NCI-H2196 treated with DMSO at 0.1 percent for 48 hours (cell line): ENCODE measurements around the gene NUP98.

ENCODE experiments used
- DNase-seq: peaks from one replicate; lab custom pipeline; 2025; ENCODE audit not compliant: unreplicated experiment; lab: John Stamatoyannopoulos, UW

The NUP98 gene

GRCh38 chr11:3797329-3798090 lies at the start of gene NUP98:
NUP98 (minus strand) TSS chr11:3797554; CDS start chr11:3782117, 15,437 bp downstream.
- DNase-seq = peak; percentile 99

GRCh38 chr11:3845670-3846069 lies 48.3 kb upstream of the NUP98 start:
- DNase-seq = no peak

- no peak for DNase-seq
Measured at GRCh38 chr11:3845246-3845645, 47.9 kb upstream of the NUP98 start.

DNA sequence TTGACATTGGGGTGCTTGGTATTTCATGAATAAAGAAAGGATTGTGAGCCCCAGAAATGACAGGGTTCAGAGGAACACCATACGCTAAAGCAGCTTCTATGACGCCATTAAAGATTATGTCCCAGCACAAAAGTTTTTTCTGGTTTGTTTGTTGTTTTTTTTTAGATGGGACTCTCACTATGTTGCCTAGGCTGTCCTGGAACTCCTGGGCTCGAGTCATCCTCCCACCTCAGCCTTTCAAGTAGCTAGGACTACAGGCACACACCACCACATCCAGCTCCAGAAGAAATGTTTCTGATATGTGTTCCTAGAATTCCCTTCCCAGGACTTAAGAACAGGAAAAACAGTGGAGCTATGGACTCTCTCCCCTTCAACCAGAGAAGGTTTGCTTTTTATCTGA lies 46.0 kb upstream of the NUP98 start:
- no peak for DNase-seq

DNA sequence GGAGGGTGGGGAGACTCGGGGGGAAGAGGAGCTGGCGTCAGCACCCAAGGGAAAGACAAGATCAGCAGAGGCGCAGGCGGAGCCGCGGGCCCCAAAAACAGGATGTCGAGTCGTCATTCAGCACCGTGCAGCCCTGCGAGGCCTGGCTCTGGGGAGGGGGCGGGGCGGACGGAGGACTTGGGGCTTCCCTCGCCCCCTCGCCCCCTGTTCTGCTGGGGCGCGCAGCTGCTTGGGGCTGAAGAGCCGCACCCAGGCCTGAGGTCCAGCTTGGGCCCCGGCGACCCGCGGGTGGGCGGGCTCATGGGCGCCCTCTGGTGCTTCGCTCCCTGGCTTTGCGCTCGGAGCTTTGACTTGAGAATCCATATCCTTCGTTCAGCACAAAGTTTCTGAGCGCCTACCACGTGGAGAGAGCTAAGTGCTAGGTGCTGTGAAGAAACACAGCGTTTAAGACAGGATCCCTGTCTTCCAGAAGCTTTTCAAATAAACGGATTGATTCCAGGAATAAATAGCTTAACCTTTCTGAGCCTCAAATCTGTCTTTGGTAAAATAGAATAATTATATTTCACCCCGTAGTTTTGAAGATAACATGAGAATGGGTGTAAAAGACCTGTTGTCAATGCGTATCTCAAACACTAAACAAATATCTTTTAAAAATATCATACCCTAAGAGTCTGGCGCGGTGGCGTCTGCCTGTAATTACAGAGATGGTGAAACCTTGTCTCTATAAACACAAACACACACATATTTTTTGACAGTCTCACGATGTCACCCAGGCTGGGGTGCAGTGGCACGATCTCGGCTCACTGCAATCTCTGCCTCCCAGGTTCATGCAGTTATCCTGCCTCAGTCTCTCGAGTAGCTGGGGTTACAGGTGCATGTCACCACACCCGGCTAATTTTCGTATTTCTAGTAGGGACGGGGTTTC lies 44.3 kb upstream of the NUP98 start:
- peak; percentile 65 for DNase-seq

- DNase-seq = peak; percentile 28
Measured at GRCh38 chr11:3840870-3841425, 43.6 kb upstream of the NUP98 start, which contains the start of gene RHOG. RHOG (minus strand) TSS chr11:3840959; CDS start chr11:3828138, 12,821 bp downstream.

DNA sequence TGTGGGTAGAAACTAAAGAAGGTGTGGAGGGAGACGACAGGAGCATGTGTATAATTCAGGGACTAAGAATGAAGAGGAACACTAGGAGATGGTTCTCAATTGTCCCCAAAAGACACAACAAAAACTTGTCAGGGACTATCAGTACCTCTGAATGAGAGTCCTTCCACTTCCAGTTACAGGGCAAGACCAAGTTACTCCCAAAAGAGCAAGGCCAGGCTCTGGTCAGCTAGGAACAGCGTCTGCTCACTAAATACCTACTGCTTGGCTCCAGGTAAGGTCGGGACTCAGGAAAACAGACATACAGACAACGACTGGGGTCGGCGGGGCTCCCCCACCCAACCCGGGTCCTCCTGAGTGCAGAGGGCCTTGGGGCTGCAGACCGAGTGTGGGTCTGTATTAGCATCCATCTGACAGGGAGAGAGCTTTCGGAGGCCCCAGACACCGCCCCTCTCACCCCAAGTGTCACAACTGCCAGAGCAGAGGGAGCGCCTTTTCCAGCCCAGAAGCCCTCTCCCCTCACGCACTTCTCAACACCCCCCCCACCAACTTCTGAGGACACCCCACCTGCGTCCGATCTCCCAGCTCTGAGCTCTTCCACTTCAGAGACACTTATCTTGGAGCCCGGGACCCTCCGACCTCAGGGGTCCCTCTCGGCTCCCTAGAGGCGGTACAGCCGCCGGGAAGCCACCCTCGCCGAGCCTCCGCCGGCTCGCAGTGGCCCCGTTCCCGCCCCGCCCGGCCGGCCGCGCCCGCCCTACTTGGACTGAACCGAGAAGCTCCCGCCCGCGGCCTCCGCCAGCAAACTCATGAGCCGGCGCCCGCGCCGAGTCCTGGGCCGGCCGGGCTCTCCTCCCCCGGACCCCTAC lies 42.9 kb upstream of the NUP98 start:
- DNase-seq = no peak

GRCh38 chr11:3838504-3838903 lies 41.1 kb upstream of the NUP98 start:
- no peak for DNase-seq

DNA sequence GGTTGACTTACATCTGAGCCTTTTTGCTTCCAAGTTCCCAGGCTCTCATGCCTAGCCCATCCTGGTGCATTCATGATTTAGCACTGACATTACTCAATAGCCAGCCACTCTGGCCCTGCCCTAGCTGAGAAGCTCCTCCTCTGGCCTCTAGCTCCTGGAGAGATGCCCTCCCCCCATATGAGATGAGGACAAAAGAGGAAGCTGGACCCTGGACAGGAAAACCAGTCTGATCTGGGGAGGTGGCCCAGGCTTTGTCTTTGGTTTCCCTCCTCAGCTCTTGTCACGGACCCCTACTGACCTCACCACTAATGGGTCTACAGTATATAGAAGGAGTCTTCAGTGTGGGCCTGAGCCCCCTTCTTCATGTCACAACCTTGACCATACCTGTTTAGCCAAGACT lies 40.4 kb upstream of the NUP98 start:
- DNase-seq = no peak

DNA sequence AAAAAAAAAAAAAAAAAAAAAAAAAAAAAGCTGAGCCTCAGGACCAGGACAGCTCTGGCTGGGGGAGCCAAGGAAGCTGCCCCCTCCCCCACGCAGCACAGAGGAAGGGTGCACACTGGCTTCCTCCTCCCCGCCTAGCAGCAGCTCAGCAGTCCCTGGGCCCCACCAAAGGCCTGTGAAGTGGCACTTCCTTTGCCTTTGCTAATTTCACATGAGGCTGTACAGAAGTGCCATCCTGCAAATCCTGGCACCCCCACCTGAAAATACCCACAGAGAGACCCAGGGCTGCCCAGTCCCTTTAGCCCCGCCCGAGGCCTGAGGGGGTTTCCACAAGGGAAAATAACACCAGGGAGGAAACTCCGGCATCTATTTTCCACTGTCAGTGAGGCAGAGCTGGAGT lies 39.5 kb upstream of the NUP98 start:
- DNase-seq = no peak

- no peak for DNase-seq
Measured at GRCh38 chr11:3835751-3836150, 38.4 kb upstream of the NUP98 start.

GRCh38 chr11:3834664-3835461 lies 37.5 kb upstream of the NUP98 start:
- no peak for DNase-seq

GRCh38 chr11:3834349-3834663 lies 37.0 kb upstream of the NUP98 start:
- DNase-seq = no peak

- DNase-seq = no peak
Measured at GRCh38 chr11:3833449-3833848, 36.1 kb upstream of the NUP98 start.

GRCh38 chr11:3832816-3833215 lies 35.5 kb upstream of the NUP98 start:
- no peak for DNase-seq

- no peak for DNase-seq
Measured at GRCh38 chr11:3831378-3832239, 34.3 kb upstream of the NUP98 start.

DNA sequence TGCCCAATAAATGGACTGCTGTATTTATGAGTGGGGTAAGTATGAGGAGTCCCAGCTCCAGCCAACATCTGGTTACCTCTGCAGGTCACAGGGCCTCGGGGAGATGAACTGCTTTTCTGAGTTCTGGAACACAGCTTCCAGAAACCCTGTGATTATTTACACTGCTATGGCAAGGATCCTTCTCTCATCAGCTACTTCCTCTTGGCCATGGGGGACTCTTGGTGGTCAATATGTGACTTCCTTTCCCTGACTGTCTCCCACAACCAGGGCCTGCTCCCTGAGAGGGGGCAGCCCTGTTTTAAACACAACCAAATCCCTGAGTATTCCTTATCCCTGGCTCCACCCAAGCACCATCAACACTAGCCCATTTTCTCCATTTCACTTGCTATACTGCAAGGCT lies 33.4 kb upstream of the NUP98 start:
- DNase-seq = no peak

DNA sequence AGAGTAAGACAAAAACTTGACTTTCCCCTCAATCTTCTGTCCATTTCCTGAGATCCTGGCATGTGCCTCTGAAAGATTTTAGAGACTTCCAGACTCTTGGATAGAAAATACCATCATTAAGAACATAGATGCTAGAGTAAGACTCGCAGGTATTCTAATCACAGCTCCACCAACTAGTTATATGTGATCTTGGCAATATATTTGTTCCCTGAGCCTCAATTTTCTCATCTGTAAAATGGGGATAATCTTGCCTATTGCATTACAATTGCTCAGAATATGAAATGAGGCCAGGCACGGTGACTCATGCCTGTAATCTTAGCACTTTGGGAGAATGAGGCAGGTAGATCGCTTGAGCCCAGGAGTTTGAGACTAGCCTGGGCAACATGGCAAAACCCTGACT lies 32.7 kb upstream of the NUP98 start:
- no peak for DNase-seq
